G401.6 (cell line): Measurements from ENCODE around the gene SLC24A4.

Experiments used
- FAIRE-seq: peaks from 2 replicates; lab custom pipeline; 2012; peaks lifted over from hg19 to GRCh38; lab: Jason Lieb, UNC

Gene SLC24A4

DNA sequence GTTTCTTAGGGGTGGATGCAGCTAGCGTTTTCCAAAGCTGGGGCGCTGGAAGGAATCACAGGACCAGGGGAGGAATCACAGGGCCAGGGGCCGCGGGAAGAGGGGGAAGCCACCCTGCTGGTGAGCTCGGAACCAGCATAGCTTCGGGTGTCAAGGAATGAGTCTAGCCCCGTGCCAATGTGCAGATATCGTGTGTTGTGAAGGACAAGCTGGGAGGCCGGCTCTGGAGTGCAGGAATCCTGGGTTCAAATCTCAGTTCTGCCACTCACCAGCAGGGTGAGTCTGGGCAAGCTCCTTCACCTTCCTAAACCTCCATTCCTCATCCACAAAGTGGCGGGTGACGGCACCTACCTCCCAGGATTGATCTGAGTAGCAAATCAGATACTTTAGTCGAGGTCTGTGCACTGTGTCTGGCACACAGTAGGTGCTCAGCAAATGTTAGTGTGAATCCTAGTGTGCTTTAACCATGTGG lies 137.0 kb downstream of the SLC24A4 start:
- FAIRE-seq = no peak

DNA sequence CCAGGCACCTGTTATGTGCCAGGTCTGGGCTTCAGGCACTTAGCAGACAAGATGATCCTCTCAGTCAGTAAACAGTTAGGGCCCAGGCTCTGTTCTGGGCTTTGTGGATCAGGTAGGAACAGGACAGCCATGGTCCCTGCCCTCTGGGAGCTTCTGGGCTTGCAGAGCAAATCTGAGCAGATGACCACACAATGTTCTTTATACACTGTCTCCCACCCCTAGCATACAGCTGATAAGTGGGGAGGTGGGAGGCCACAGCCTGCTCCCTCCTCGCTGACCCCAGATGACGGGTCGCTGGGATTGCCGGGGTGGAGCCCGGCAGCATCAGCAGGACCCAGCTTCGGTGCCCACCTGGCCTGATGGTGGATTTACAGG lies 137.6 kb downstream of the SLC24A4 start:
- FAIRE-seq = no peak

GRCh38 chr14:92460916-92461579 lies 138.1 kb downstream of the SLC24A4 start:
- FAIRE-seq = no peak

GRCh38 chr14:92461891-92462290 lies 138.9 kb downstream of the SLC24A4 start:
- no peak for FAIRE-seq

GRCh38 chr14:92462568-92462967 lies 139.6 kb downstream of the SLC24A4 start:
- FAIRE-seq = no peak

DNA sequence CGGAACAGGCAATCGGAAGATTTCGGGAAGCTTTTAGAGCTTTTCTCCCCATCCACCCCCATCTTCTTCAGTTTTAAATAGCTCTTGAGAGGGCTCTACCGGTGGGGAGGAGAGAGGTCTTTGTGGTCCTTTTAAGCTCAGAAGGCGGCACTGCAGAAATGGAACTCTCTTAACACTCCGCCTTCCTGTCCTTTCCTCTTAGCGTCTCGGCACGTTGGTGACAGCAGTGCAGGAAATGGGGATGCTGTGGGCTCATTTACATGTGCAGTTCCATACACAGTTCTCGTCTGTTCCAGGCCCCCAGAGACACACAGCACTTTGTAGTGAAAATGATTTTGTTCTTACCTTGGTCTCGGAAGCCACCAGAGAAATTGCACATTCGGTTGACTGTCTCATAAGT lies 140.2 kb downstream of the SLC24A4 start:
- FAIRE-seq = no peak

DNA sequence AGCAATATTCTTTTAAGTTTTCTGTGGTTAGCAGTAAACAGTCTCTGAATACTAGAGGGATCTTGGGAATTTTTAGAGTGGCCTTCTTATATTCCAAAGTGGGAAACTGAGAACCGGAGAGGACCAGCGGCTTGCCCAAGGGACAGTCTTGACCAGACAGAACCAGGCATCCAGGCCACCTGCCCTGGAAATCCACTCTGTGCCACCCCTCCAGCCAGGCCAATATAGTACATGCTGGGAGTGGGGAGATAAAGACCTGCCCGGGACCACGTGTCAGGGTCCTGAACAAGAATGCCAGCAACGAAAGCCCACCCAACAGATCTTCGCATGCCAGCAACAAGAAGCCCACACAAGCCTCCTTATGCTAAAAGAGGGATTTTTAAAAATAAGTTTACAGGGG lies 141.2 kb downstream of the SLC24A4 start:
- no peak for FAIRE-seq

GRCh38 chr14:92464716-92465115 lies 141.8 kb downstream of the SLC24A4 start:
- FAIRE-seq = no peak

DNA sequence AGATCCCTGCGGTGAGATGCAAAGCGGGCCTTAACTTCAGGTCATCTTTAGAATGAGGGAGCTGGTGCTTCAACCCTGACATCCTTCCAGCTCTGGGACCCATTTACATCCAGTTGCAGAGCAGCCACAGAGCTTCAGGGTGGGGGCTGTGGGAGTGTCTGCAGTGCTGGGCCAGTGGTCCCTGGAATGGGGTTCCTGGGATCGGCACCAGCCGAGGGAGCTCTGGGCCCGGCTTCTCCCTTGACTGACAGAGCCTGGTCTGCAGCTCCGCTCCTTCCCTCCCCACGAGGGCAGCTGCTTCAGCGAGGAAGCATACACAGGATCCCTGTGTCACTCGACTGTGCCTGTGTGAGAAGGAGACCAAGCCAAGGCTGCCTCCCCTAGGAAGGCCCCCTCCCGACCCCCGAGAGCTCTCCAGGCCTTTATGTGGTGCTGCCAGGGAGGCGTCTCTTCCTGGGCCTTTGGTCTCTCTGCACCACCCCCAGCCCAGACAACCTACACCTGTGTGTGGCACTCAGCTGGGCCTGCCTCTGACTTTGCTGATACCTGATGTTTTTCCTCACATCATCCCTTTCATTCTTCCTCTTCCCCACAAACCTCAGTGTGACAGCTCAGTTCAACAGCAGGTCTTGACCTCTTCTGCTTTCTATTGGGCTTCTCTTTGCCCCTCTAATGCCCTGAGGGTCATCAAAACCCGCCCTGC lies 142.5 kb downstream of the SLC24A4 start:
- FAIRE-seq = no peak

DNA sequence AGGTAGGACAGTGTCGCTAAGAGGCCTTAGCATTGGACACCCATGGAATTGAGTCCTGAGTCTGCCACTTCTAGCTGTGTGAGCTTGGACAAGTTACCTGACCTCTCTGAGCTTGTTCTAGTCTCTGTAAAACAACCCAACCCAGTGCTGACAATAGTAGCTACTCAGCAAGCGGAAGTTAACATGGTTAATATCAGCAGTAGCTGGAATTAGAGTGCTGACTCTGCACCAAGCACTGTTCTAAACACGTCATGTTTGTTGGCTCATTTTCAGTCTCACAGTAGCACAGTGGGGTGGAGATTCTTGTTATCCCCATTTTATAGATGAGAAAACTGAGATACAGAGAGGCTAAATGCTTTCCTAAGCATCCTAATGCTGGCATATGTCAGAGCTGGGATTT lies 143.1 kb downstream of the SLC24A4 start:
- FAIRE-seq = no peak

- no peak for FAIRE-seq
Observed at GRCh38 chr14:92469515-92469914, 146.6 kb downstream of the SLC24A4 start.

- no peak for FAIRE-seq
Observed at GRCh38 chr14:92470215-92470614, 147.2 kb downstream of the SLC24A4 start.

- no peak for FAIRE-seq
Observed at GRCh38 chr14:92470811-92471210, 147.8 kb downstream of the SLC24A4 start.

- FAIRE-seq = no peak
Observed at GRCh38 chr14:92471919-92472318, 149.0 kb downstream of the SLC24A4 start.

DNA sequence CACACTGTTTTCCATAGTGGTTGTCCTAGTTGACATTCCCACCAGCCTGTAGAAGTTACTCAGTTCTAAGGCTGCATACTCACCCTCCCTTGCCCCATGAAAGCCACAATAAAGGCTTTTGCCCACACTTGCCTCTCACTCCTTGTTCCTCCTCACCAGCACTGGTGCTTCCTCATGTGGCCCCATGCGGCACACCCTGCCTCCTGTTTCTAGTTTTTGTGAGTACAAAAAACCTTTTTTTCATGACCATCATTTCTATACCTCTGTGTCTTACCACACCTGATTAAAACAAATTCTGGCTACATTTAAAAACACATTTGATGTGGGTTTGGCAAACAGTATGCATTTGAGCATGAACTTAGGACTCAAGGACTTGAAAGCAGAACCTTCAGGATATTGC lies 149.9 kb downstream of the SLC24A4 start:
- FAIRE-seq = no peak

GRCh38 chr14:92473261-92473968 lies 150.4 kb downstream of the SLC24A4 start:
- no peak for FAIRE-seq

DNA sequence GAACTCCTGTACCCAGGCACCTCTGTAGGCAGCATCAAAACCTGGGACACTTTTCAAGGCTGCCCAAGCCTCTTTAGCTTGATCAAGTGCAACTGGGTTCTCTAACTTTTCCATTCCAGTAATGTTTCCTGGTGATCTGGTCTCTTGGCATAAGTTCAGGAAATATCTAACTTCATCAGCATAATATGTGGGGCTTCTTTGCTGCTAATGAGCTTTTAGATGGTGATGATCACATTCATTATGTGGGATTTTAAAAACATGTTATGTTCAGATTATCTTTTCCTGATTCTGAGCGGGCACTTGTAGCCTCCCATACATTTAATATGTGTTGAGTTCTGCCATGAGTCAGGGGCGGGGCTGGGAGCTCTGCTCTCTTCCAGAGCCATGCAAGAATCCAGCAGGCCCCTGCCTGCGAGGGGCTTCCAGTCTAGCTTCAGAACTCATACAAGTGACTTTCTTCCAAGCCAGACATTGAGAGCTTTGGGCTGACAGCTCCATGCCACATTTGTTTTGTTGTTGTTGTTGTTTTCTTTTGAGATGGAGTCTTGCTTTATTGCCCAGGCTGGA lies 151.1 kb downstream of the SLC24A4 start:
- no peak for FAIRE-seq

GRCh38 chr14:92475037-92475436 lies 152.1 kb downstream of the SLC24A4 start:
- FAIRE-seq = no peak

DNA sequence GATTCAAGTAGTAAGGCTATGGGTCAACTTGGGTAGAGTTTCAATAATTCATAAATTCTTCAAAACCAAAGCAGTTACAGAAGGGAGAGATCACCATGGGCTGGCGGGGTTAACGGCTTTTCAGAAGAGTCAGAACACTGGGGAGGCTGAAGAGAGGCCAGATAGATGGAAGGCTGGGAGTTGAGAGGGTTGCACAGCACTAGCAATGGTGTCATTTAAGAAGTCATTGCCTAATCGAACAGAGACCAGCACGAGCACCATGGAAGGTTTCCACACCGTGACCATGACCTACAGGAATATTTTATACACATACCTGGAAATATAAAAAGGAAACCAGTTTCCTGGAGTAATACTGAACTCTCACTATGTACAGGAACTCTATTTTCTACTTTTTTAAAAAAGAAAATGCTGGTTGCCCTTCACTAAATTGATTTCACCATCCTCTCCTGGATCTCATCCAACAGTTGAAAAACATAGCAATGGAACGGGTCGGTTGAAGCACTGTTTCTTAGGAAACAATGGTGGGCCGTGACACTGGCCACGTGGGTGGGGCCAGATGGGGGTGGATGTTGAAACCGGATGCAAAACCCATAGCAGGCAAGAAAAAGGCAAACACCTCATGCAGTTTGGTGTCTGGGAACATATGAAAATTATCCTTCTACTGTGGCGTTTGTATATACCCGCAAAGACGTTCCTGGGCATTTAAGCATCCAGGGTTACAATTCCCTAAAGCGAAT lies 152.7 kb downstream of the SLC24A4 start:
- no peak for FAIRE-seq

GRCh38 chr14:92480856-92481255 lies 157.9 kb downstream of the SLC24A4 start:
- no peak for FAIRE-seq

- no peak for FAIRE-seq
Observed at GRCh38 chr14:92481386-92481785, 158.4 kb downstream of the SLC24A4 start.

GRCh38 chr14:92481811-92482555 lies 159.0 kb downstream of the SLC24A4 start:
- FAIRE-seq = no peak
